Measurements from ENCODE around the gene TMTC2.

GRCh38 chr12:83075471-83075870, 388.8 kb downstream of the TMTC2 start:
- TF ChIP-seq, protein P1, sequence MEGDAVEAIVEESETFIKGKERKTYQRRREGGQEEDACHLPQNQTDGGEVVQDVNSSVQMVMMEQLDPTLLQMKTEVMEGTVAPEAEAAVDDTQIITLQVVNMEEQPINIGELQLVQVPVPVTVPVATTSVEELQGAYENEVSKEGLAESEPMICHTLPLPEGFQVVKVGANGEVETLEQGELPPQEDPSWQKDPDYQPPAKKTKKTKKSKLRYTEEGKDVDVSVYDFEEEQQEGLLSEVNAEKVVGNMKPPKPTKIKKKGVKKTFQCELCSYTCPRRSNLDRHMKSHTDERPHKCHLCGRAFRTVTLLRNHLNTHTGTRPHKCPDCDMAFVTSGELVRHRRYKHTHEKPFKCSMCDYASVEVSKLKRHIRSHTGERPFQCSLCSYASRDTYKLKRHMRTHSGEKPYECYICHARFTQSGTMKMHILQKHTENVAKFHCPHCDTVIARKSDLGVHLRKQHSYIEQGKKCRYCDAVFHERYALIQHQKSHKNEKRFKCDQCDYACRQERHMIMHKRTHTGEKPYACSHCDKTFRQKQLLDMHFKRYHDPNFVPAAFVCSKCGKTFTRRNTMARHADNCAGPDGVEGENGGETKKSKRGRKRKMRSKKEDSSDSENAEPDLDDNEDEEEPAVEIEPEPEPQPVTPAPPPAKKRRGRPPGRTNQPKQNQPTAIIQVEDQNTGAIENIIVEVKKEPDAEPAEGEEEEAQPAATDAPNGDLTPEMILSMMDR (IDR thresholded peaks at IDR 0.05): no peak
- TF ChIP-seq EZH2phosphoT487 (IDR thresholded peaks at IDR 0.05): no peak
